NCI-H2029 treated with DMSO at 0.1 percent for 48 hours (cell line): ENCODE results near the gene NLN.
"Not testable (repeated sequence)": the region's sequence is repeated elsewhere in the genome, so short reads cannot be mapped to it uniquely, and the experiment has no call there.

Source experiments
- DNase-seq: peaks from one replicate; lab custom pipeline; 2025; lab: John Stamatoyannopoulos, UW

The NLN gene

DNA sequence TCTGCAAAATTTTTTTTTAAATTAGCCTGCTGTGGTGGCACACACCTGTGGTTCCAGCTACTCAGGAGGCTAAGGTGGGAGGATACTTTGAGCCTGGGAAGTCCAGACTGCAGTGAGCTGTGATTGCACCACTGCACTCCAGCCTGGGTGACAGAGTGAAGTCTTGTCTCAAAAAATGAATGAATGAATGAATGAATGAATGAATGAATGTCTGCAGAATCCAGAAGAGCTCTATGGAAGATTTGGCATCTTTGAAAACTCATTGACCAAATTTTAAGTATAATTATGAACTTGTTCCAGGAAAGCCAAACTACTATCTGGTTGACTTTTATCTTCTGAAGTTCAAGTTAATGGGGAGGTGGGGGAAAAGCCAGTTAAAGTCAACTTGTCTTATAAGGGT, 110.1 kb downstream of the NLN start:
- DNase-seq = no peak

DNA sequence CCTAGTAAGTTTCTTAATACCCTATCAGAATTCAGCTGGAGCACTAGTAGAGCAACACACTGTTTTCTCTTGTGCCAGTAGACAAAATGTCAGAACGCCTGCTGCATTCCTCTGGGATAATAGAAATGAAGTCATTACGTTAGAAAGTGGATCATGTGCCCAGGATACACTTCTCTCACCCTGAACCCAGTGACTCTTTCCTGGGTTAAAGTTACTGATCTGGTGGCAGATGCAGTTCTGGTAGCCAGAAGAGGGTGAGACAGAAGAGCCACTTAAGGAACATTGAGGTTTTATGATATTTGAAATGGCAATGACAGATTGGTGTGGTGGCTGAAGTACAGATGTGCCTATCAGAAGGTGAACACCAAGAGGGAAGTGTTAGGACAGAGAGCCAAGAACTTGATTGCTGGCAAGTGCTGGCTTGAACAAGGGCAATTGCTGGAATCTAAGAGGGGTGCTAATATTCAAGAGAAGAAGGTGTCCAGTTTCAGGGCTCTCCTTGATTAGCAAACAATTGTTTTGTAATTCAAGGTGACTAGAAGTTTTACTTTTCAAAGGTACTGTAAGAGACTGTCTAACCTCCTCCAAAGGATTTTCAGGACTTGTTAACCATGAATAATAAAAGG, 110.7 kb downstream of the NLN start:
- peak; percentile 56 for DNase-seq

DNA sequence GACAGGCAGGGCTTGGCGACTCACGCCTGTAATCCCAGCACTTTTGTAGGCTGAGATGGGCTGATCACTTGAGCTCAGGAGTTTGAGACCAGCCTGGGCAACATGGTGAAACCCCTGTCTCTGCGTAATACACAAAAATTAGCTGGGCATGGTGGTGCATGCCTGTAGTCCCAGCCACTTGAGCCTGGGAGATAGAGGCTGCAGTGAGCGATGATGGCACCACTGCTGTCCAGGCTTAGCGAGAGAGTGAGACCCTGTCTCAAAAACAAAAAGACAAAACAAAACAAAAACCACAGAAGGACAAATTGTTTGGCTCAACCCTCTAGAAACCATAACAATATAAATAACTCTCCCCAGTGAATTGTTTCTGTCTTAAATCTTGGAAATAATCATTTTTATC, 111.8 kb downstream of the NLN start:
- no peak for DNase-seq

DNA sequence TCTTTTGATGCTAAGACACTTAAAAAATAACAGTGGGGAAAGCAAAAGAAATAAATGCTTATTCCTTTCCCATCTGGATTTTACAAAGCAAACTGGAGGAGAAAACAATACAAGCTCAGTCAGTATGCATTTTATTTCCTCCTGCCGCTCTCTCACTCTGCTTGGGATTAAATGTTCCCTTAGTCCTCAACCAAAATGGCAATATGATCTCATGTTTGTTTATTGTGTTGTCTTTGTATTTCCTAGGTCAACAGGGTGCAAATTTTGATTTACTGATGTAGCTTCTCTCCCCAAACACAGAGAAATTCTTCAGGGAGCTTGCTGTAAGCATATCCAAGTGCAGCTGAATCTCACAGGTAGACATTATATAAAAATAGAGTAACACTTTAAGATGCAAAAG, 112.3 kb downstream of the NLN start:
- peak; percentile 33 for DNase-seq

DNA sequence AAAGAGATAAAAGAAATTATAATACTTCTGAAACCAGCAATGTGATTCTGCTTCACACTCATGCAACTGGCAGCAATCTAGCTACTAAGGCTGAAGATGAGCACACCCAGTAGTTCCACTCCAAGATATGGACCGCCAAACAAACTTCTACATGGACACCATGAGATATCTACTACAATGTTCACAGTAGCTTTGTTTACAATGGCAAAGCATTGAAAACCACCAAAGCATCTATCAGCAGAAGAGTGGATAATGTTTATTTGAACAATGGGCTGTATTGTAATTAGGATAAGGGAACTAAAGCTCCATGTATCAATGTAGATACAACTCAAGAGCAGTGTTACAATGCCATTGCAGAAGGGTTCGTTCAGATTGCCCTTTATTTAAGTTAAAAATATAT, 113.2 kb downstream of the NLN start:
- peak; percentile 41 for DNase-seq

DNA sequence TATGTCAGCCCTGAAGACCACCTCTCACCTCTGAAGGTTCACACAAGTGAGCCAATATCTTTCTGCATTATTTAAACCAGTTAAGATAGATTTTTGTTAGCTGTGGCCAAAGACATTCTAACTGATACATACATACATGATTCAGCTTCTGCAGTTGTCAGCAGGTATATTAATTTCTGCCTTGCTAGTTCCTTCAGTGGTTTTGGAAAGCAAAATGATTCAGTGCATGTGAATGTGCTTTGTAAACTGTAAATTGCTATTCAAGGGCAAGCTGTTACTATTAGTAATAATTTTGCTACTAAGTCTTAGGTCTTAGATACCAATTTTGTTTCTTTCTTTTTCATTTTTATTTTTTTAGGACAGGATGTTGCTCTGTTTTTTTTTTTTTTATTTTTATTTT, 115.1 kb downstream of the NLN start:
- no peak for DNase-seq

DNA sequence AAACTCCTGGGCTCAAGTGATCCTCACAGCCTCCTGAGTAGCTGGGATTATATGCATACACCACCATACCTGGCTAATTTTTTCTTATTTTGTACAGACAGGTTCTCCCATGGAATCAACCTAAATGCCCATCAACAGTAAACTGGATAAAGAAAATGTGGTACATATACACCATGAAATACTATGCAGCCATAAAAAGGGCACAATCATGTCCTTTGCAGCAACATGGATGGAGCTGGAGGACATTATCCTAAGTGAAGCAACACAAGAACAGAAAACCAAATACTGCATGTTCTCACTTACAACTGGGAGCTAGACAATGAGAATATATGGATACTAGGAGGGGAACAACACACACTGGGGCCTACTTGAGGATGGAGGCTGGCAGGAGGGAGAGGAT, 117.2 kb downstream of the NLN start:
- not testable (repeated sequence) for DNase-seq

DNA sequence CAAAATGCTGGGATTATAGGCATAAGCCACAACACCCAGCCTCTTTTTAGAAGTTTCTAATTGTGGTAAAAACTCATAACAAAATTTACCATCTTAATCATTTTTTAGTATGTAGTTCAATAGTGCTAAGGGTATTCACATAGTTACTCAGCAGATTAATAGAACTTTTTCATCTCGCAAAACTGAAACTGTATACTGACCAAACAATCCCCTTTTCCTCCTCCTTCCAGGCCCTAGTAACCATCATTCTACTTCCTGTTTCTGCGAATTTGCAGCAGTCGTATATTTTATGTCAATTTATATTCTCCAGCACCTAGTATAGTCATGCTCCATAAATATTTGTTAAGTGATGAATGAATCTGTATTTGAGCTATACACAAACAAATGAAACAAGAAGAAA, 118.1 kb downstream of the NLN start:
- DNase-seq = no peak

DNA sequence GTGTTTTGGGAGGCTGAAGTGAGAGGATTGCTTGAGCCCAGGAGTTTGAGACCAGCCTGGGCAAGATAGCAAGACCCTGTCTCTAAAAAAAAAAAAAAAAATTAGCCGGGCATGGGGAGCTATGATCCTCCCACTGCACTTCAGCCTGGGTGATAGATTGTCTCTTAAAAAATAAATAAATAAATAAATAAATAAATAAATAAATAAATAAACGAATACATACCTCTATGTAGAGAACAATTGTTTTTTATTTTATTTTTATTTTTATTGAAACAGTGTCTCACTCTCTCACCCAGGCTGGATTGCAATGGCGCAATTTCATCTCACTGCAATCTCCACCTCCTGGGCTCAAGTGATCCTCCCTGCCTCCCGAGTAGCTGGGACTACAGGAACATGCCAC, 122.8 kb downstream of the NLN start:
- not testable (repeated sequence) for DNase-seq

DNA sequence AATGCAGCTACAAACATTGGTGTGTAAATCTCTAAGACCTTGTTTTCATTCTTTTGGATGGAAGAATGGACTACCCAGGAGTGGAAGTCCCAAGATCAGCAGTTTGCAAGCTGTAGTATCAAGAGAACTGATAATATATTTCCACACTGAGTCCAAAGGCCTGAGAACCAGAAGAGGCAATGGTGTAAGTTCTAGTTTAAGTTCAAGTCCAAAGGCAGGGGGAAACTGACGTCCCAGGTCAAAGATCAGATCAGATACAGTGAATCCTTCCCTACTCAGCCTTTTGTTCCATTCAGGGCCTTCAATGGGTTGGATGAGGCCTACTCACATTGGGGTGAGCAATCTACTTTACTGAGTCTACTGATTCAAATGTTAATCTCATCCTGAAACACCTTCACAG, 124.1 kb downstream of the NLN start:
- DNase-seq = no peak

DNA sequence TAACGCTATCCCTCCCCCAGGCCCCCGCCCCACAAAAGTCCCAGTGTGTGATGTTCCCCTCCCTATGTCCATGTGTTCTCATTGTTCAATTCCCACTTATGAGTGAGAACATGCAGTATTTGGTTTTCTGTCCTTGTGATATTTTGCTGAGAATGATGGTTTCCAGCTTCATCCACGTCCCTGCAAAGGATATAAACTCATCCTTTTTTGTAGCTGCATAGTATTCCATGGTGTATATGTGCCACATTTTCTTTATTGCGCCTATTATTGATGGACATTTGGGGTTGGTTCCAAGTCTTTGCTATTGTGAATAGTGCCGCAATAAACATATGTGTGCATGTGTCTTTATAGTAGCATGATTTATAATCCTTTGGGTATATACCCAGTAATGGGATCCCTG, 125.0 kb downstream of the NLN start:
- not testable (repeated sequence) for DNase-seq

DNA sequence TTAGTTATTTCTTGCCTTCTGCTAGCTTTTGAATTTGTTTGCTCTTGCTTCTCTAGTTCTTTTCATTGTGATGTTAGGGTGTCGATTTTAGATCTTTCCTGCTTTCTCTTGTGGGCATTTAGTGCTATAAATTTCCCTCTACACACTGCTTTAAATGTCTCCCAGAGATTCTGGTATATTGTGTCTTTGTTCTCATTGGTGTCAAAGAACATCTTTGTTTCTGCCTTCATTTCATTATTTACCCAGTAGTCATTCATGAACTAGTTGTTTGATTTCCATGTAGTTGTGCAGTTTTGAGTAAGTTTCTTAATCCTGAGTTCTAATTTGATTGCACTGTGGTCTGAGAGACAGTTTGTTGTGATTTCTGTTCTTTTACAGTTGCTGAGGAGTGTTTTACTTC, 127.9 kb downstream of the NLN start:
- not testable (repeated sequence) for DNase-seq

DNA sequence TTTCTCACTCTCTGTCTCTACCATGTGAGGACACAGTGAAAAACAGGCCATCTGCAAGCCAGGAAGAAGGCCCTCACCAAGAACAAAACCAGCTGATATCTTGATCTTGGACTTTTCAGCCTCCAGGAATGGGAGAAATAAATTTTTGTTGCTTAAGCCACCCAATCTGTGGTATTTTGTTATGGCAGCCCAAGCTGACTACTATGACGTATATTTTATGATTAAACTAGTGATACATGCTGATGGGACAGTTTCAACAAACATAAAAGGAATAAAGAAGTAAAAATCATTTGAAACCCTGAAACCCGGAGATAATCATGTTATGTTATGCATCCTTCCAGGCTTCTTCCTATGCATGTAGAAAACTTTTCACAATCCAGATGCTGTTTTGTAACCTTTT, 132.9 kb downstream of the NLN start:
- DNase-seq = no peak

DNA sequence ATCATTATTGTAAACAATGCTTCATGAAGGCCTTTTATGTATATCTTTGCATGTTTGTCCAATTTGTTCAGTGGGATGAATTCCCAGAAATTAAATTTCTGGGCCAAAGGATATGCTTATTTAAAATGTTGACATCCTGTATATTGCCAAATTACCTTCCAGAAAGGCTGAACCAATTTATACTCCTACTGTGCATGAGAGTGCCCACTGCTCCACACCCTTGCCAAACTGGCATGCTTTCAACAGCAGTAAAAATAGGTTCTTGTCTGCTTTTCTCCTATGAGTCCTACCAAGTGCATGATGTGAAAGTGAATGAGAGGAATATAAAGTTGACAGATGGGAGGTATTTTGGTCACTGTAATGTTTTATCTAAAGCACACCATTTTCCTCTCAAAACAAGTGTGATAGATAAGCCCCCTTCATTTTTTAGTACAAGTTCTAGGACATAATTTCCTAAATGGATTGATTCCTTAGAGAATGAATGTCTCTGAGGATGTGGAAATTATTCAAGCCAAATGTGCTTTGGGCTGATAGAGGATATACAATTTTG, 133.8 kb downstream of the NLN start:
- DNase-seq = no peak

DNA sequence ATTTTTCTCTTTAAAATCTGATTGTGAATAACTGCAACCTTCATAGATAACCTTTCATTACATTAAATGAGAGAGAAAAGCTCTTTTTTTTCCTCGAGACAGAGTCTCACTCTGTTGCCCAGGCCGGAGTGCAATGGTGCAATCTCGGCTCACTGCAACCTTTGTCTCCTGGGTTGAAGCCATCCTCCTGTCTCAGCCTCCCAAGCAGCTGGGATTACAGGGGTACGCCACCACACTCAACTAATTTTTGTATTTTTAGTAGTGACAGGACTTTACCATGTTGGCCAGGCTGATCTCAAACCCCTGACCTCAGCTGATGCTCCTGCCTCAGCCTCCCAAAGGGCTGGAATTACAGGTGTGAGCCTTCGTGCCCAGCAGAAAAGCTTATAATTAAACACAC, 134.5 kb downstream of the NLN start:
- no peak for DNase-seq

DNA sequence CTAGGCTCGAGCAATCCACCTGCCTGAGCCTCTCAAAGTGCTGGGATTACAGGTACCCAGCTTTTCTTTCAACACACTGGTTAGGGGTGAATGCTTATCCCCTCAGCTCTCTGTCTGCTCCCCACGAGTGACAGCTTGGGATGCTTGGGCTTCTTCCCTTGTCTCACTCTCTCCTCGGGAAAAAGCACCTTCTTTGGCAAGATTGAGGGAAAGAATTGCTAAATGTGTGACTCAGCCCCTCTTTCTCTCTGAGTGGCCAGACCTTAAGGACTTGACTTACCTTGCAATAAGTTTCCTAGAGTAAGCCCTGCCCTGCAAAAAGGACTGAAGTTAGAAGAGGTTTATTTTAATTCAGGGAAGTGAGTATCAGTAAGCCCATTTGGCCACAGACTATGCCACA, 136.3 kb downstream of the NLN start:
- DNase-seq = no peak

DNA sequence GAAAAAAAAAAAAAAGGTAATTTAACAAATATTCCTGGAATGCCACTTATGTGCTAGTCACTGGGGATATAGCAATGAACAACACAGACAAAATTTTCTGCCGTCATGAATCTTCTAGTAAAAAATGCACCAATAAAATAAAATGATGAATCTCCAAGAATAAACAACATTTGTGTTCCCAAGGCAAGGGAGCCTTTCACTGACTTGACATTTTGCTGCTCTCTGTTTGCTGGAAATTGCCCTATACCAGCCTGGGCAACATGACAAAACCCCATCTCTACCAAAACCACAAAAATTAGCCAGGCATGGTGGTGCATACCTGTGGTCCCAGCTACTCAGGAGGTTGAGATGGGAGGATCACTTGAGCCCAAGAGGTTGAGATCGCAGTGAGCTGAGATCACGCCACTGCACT, 139.8 kb downstream of the NLN start:
- no peak for DNase-seq

DNA sequence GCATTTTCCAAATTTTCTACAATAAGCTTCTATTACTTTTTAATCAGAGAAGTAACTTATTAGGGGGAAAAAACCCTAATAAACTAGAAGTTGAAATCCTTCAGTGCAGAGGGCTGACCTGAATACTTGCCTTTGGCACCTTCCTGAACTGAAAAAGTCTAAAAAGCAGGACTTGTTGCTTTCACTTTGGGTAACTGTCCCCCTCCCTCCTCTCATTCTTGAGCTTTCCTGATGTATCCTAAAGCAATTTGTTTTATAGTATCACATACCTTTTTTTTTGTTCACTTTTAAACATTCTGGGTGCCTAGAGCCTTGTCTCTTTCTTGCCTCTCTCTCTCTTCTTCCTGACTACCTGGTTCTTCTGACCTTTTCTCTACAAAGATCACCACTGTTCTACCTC, 140.4 kb downstream of the NLN start:
- no peak for DNase-seq

DNA sequence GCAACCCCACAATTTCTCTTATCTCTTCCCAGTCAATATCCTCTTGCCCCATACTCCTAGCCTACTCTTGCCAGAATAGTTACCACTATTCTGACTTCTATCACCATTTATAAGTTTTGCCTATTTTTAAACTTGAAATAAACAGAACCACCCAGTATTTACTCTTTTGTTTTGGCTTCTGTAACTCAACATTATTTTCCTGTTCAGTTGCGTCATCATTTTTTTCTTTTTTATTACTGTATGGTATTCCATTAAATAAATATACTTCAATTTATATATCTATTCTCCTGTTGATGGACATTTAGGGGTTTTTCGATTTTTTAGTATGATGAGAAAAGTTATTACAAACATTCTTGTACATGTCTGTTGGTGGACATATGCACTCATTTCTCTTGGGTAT, 141.7 kb downstream of the NLN start:
- no peak for DNase-seq

DNA sequence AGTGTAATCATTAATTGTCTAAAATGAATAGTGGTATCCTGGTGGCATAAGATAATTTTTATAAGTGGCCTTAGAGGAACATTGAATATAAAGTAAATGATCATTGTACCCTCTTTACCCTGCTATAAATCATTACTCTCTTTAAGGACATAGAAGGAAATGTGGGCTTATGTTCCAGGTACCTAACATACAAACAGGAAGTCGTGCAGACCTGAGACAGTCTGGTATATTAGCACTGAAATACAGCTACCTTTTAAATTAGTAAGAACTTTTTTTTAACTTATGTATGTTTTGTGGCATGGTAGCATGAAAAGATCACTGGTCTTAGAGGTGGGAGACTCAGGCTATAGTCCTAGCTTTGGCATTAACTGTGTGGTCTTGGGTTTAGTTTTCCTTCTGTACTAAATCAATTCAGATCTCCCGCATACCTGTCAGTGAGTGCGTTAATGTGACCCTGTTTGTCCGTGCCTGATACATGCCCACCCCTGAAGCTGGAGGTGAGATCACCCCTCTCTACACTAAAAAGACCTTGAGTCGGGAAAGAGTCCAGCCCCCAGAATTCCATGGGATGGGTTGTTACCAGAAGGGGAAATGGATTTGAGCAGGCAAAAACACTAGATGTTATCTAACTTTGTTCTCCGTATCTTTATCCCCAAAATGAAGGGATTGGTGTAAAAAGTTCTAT, 145.0 kb downstream of the NLN start:
- no peak for DNase-seq

DNA sequence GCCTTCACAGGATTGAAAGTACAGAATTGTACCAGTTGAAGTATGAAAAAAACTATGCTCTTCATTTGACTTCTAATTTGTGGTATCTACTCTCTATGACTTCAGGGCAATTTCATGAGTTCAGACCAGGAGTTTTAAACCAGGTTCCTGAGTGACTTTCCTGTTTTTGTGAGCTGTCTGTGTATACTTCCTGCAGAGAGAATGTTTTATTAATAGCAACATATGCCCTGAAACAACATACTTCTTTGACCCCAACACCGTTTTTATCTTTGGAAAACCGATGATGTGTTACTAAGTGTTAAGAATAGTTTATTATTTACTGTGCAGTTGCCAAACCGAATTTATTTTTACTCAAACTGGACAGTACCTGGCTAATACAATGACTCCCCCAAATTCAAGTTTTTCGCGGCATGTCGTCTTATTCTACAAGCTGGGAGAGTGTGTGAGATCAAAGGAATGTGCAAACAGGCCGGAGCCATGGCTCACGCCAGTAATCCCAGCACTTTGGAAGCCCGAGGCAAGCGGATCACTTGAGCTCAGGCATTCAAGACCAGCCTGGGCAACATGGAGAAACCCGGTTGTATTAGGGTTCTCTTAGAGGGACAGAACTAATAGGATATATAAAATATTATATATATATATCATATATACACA, 145.7 kb downstream of the NLN start:
- no peak for DNase-seq

DNA sequence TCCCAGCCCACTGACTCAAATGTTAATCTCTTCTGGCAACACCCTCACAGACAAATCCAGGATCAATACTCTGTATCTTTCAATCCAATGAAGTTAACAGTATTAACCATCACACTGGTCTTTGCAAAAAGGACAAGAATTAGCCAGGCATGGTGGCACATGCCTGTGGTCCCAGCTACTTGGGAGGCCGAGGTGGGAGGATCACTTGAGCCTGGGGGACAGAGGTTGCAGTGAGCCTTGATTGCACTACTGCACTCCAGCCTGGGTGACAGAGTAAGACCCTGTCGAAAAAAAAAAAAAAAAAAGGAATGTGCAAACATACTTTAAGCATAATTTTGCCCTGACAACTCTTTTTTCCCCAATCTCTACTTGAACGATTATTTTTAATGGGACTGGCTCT, 146.5 kb downstream of the NLN start:
- no peak for DNase-seq

DNA sequence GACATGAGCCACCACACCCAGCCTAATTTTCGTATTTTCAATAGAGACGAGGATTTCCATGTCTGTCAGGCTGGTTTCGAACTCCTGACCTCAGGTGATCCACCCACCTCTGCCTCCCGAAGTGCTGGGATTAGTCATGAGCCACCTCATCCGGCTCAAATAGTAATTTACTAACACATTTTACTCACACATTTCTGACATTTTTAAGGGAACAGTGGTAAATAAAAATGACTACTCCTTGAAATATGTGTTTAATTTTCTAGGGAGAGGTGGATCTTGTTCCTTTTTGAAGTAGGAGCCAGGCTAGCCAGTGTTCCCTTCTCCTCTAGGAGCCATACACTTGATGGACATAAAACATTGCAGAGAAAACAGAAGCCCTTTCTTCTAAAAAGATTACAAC, 149.2 kb downstream of the NLN start:
- DNase-seq = no peak
